IMR-90 (cell line): ENCODE results near the gene RASA1. TPM values are rescaled to one million over a fixed set of nuclear protein-coding genes. Genes with fewer than 3 reads are reported as not detected.

ENCODE experiments used
- ATAC-seq: fragments of 200-7000 bp; cut with Tn5 transposase; 2 replicates; pipeline ENCODE4 v1.9.1; 2020; ENCODE audit warnings: low read depth, mild to moderate bottlenecking, moderate library complexity
- BruUV-seq: library from RNA; stranded (reverse); fragments of 400-500 nt; replicated peaks from 2 replicates; lab custom pipeline; 2021; lab: Mats Ljungman, UMichigan
- CTCF ChIA-PET: fragments of 300-600 bp; formaldehyde crosslinking; extraction: SDS; loops from one replicate; lab custom pipeline; 2021; ENCODE audit warnings: antibody characterized with exemption; lab: Yijun Ruan, JAX
- POLR2A ChIA-PET: fragments of 300-600 bp; sonication (Branson Sonifier 250); formaldehyde crosslinking; loops from one replicate; lab custom pipeline; 2022; ENCODE audit warnings: antibody characterized with exemption; ENCODE audit not compliant: unreplicated experiment; lab: Charles Lee
- DNase-seq: peaks from one replicate; pipeline ENCODE4 v3.0.0; 2013
- H2AFZ ChIP-seq: replicated peaks from 2 replicates; pipeline ENCODE3; 2013; ENCODE audit warnings: low read length, mild to moderate bottlenecking; ENCODE audit not compliant: poor library complexity
- H2AK5ac ChIP-seq: 2 replicates; pipeline ENCODE4 v1.6.1; 2013; ENCODE audit warnings: low read depth, low read length, inconsistent platforms
- H2AK9ac ChIP-seq: replicated peaks from 2 replicates; pipeline ENCODE3; 2013; ENCODE audit warnings: mild to moderate bottlenecking, low read depth, low read length, moderate library complexity; ENCODE audit not compliant: poor library complexity
- H2BK120ac ChIP-seq: 2 replicates; pipeline ENCODE4 v1.6.1; 2013; ENCODE audit warnings: low read depth, low read length, inconsistent platforms
- H2BK15ac ChIP-seq: 3 replicates; pipeline ENCODE4 v1.6.1; 2013; ENCODE audit warnings: low read depth, low read length, inconsistent platforms
- H2BK20ac ChIP-seq: 2 replicates; pipeline ENCODE4 v1.6.1; 2013; ENCODE audit warnings: low read depth, mild to moderate bottlenecking, inconsistent platforms, low read length, moderate library complexity
- H2BK5ac ChIP-seq: 2 replicates; pipeline ENCODE4 v1.6.1; 2013; ENCODE audit warnings: mild to moderate bottlenecking, low read depth, low read length, inconsistent platforms; ENCODE audit not compliant: poor library complexity, severe bottlenecking
- H3K14ac ChIP-seq: replicated peaks from 2 replicates; pipeline ENCODE4 v1.6.1; 2013; ENCODE audit warnings: low read depth, low read length, inconsistent platforms
- H3K18ac ChIP-seq: 2 replicates; pipeline ENCODE4 v1.6.1; 2013; ENCODE audit warnings: low read depth, low read length, control low read depth
- H3K23ac ChIP-seq: 2 replicates; pipeline ENCODE4 v1.6.1; 2013; ENCODE audit warnings: low read depth, low read length, inconsistent platforms
- H3K27ac ChIP-seq: 2 replicates; pipeline ENCODE4 v1.5.1; 2013; ENCODE audit warnings: mild to moderate bottlenecking, control low read depth, low read length; ENCODE audit not compliant: insufficient read depth
- H3K27me3 ChIP-seq: 2 replicates; pipeline ENCODE4 v1.6.1; 2013; ENCODE audit warnings: low read length; ENCODE audit not compliant: control insufficient read depth, insufficient read depth
- H3K36me3 ChIP-seq: 2 replicates; pipeline ENCODE4 v1.6.1; 2013; ENCODE audit warnings: low read length, mixed read lengths; ENCODE audit not compliant: control insufficient read depth, insufficient read depth
- H3K4ac ChIP-seq: 2 replicates; pipeline ENCODE4 v1.6.1; 2013; ENCODE audit warnings: low read depth, low read length, inconsistent platforms
- H3K4me1 ChIP-seq: 2 replicates; pipeline ENCODE4 v1.6.1; 2013; ENCODE audit warnings: low read length, mixed read lengths; ENCODE audit not compliant: control insufficient read depth, insufficient read depth
- H3K4me2 ChIP-seq: 2 replicates; pipeline ENCODE4 v1.6.1; 2013; ENCODE audit warnings: low read depth, mild to moderate bottlenecking, control low read depth, low read length, moderate library complexity
- H3K4me3 ChIP-seq: 2 replicates; pipeline ENCODE4 v1.5.1; 2013; ENCODE audit warnings: low read depth, mild to moderate bottlenecking, control low read depth, low read length, moderate library complexity; ENCODE audit not compliant: insufficient read depth
- H3K56ac ChIP-seq: 2 replicates; pipeline ENCODE4 v1.6.1; 2013; ENCODE audit warnings: low read length, inconsistent platforms; ENCODE audit not compliant: insufficient read depth; ENCODE audit errors: extremely low read depth
- H3K79me1 ChIP-seq, 2 experiments: 2 replicates each; pipeline ENCODE4 v1.6.1; 2013; ENCODE audit warnings: low read length in 2 of 2, inconsistent platforms in 1 of 2, low read depth in 1 of 2
- H3K9ac ChIP-seq: 2 replicates; pipeline ENCODE4 v1.6.1; 2013; ENCODE audit warnings: low read depth, low read length, control low read depth
- H3K9me1 ChIP-seq: 2 replicates; pipeline ENCODE4 v1.6.1; 2013; ENCODE audit warnings: low read length, inconsistent platforms; ENCODE audit not compliant: insufficient read depth
- H3K9me3 ChIP-seq: 2 replicates; pipeline ENCODE4 v1.6.1; 2013; ENCODE audit warnings: low read length; ENCODE audit not compliant: control insufficient read depth, insufficient read depth
- H4K20me1 ChIP-seq: 2 replicates; pipeline ENCODE4 v1.6.1; 2013; ENCODE audit warnings: low read length, inconsistent platforms; ENCODE audit not compliant: insufficient read depth
- H4K5ac ChIP-seq: 2 replicates; pipeline ENCODE4 v1.6.1; 2013; ENCODE audit warnings: mild to moderate bottlenecking, low read depth, low read length, control low read depth
- H4K8ac ChIP-seq, 2 experiments: 2 replicates each; pipeline ENCODE4 v1.6.1; 2013; ENCODE audit warnings: low read depth in 2 of 2, low read length in 2 of 2, control low read depth in 1 of 2, inconsistent platforms in 1 of 2
- H4K91ac ChIP-seq: 2 replicates; pipeline ENCODE4 v1.6.1; 2013; ENCODE audit warnings: low read depth, low read length, inconsistent platforms; ENCODE audit not compliant: insufficient read depth
- BHLHE40 ChIP-seq: fragments of 150-350 bp; IDR thresholded peaks from 2 replicates; pipeline ENCODE4 v1.6.1; 2016; ENCODE audit warnings: mild to moderate bottlenecking, low read depth, low read length
- CHD1 ChIP-seq: IDR thresholded peaks from 2 replicates; pipeline ENCODE4 v1.6.1; 2012; ENCODE audit warnings: low read depth, low read length, improper control_type of control experiment
- CTCF ChIP-seq: conservative IDR thresholded peaks from 2 replicates; pipeline ENCODE4 v1.5.1; 2012; ENCODE audit warnings: mild to moderate bottlenecking, low read depth, low read length, improper control_type of control experiment
- ELK1 ChIP-seq: fragments of 150-350 bp; IDR thresholded peaks from 2 replicates; pipeline ENCODE4 v1.6.1; 2016; ENCODE audit warnings: low read depth, mild to moderate bottlenecking, low read length, moderate library complexity, borderline replicate concordance
- FOS ChIP-seq: fragments of 150-350 bp; IDR thresholded peaks from 2 replicates; pipeline ENCODE4 v1.6.1; 2016; ENCODE audit warnings: low read depth, low read length
- MAFK ChIP-seq: IDR thresholded peaks from 2 replicates; pipeline ENCODE4 v1.6.1; 2012; ENCODE audit warnings: low read depth, low read length, improper control_type of control experiment
- MAZ ChIP-seq: IDR thresholded peaks from 2 replicates; pipeline ENCODE4 v1.6.1; 2012; ENCODE audit warnings: low read depth, mild to moderate bottlenecking, low read length, improper control_type of control experiment, moderate library complexity, borderline replicate concordance
- MXI1 ChIP-seq: IDR thresholded peaks from 2 replicates; pipeline ENCODE4 v1.6.1; 2012; ENCODE audit warnings: low read depth, mild to moderate bottlenecking, low read length, moderate library complexity, borderline replicate concordance
- NFE2L2 ChIP-seq: fragments of 150-350 bp; IDR thresholded peaks from 2 replicates; pipeline ENCODE4 v1.6.1; 2016; ENCODE audit warnings: low read depth, mild to moderate bottlenecking, low read length
- POLR2A ChIP-seq: IDR thresholded peaks from 2 replicates; pipeline ENCODE4 v1.6.1; 2012; ENCODE audit warnings: mild to moderate bottlenecking, low read depth, low read length
- RCOR1 ChIP-seq: IDR thresholded peaks from 2 replicates; pipeline ENCODE4 v1.6.1; 2012; ENCODE audit warnings: mild to moderate bottlenecking, low read length, improper control_type of control experiment; ENCODE audit not compliant: insufficient replicate concordance
- RFX5 ChIP-seq: IDR thresholded peaks from 2 replicates; pipeline ENCODE4 v1.8.0; 2012; ENCODE audit warnings: low read depth, mild to moderate bottlenecking, low read length, moderate library complexity
- SMC3 ChIP-seq: fragments of 150-350 bp; IDR thresholded peaks from 2 replicates; pipeline ENCODE4 v1.6.1; 2016; ENCODE audit warnings: low read depth, mild to moderate bottlenecking, antibody characterized with exemption, low read length, moderate library complexity
- USF2 ChIP-seq: fragments of 150-350 bp; IDR thresholded peaks from 2 replicates; pipeline ENCODE4 v1.6.1; 2017; ENCODE audit warnings: mild to moderate bottlenecking, antibody characterized with exemption, low read length, low read depth
- WGBS, 2 experiments: methylation state at CpG; one replicate each; pipeline versions ENCODE4 v1.1.5 to v1.1.7; 2013; ENCODE audit warnings: missing lambda C conversion rate in 2 of 2; ENCODE audit not compliant: insufficient read length in 1 of 2; ENCODE audit errors: extremely low coverage in 2 of 2; 5-methylcytosine and 5-hydroxymethylcytosine counted together
- dilution Hi-C: fragments of 300-500 bp; cut with HindIII; formaldehyde crosslinking; loops from one replicate; pipeline ENCODE4 v1.14.3; 2018; ENCODE audit warnings: low sequenced_read_pairs; ENCODE audit not compliant: unreplicated experiment
- in situ Hi-C: fragments of 300-500 bp; cut with MboI; formaldehyde crosslinking; loops from 3 replicates; pipeline ENCODE4 v1.14.3; 2019; ENCODE audit warnings: low sequenced_read_pairs, inconsistent platforms, mixed read lengths
- intact Hi-C: fragments of 100-400 bp; cut with micrococcal nuclease; formaldehyde crosslinking; loops from 2 replicates; pipeline ENCODE4 v1.10.0; 2022
- polyA plus RNA-seq, 3 experiments: library from polyadenylated mRNA; depleted of rRNA; stranded (reverse); fragments of >200 nt; gene quantifications; 2 replicates each; pipeline ENCODE4 v1.2.3, GENCODE V29; 2012; ENCODE audit warnings: low replicate concordance in 1 of 3
- total RNA-seq: library from RNA; depleted of rRNA; stranded (reverse); fragments of >200 nt; gene quantifications from 2 replicates; pipeline ENCODE4 v1.2.3, GENCODE V29; 2012

RASA1 gene
- total and polyA plus RNA-seq, 2 of the 4 experiments (the other 2 are of a cell fraction): 37.6 to 45.7 TPM

GRCh38 chr5:87388129-87388528, 120.4 kb downstream of the RASA1 start:
- Histone ChIP-seq H3K36me3 (peaks cover 26% of the 10 kb centered on the region), H3K4ac (no peak overlapping the region), H3K4me2 (no peak overlapping the region), H2AK9ac (no peak overlapping the region), H2BK20ac (no peak overlapping the region), H4K91ac (no peak overlapping the region), H4K5ac (no peak overlapping the region), H3K18ac (no peak overlapping the region), H2BK120ac (no peak overlapping the region), H3K4me3 (no peak overlapping the region), H3K27me3 (no peaks in the 10 kb centered on the region), H2AK5ac (no peak overlapping the region), H3K23ac (no peak overlapping the region), H3K9me3 (no peaks in the 10 kb centered on the region), H3K9ac (no peak overlapping the region), H3K14ac (no peak overlapping the region), H2BK5ac (peak overlapping the region; percentile 24), H3K79me1 (peaks cover 16 to 40% of the 10 kb centered on the region in 2 experiments), H3K56ac (no peak overlapping the region), H4K8ac (no peak overlapping the region), H3K27ac (no peak overlapping the region), H4K20me1 (no peaks in the 10 kb centered on the region), H3K9me1 (peaks cover 6% of the 10 kb centered on the region; the same call in 1 of the 2 replicates), H3K4me1 (peaks cover 11% of the 10 kb centered on the region; the same call in 1 of the 2 replicates), H2BK15ac (no peak overlapping the region), H2AFZ (no peak overlapping the region)
- no peak for ATAC-seq
- dilution Hi-C loops: no loop called here
- CTCF ChIA-PET: no interaction called here
- WGBS, 2 experiments: no CpG with 5 or more reads among the region's 2 CpGs
- TF ChIP-seq NFE2L2 (no peak), USF2 (no peak), MAFK (no peak), ELK1 (no peak), SMC3 (no peak), CTCF (no peak), POLR2A (no peak), RCOR1 (no peak), CHD1 (no peak), BHLHE40 (no peak), MXI1 (no peak), RFX5 (no peak), MAZ (no peak), FOS (no peak)
- in situ Hi-C loops: no loop called here
- DNase-seq: no peak
- BruUV-seq: no TSS peak
- intact Hi-C loops: no loop called here
- POLR2A ChIA-PET: no interaction called here
